Caco-2 (cell line): ENCODE results near the gene MAPRE2. TPM values are rescaled to one million over a fixed set of nuclear protein-coding genes. Genes with fewer than 3 reads are reported as not detected.

Experiments used
- BruUV-seq: library from RNA; stranded (reverse); fragments of 400-500 nt; replicated peaks from 2 replicates; lab custom pipeline; 2021; lab: Mats Ljungman, UMichigan
- CTCF ChIA-PET: fragments of 300-600 bp; sonication (Branson Sonifier 250); formaldehyde crosslinking; loops from one replicate; lab custom pipeline; 2022; ENCODE audit warnings: antibody characterized with exemption; lab: Charles Lee
- POLR2A ChIA-PET: fragments of 300-600 bp; sonication (Branson Sonifier 250); formaldehyde crosslinking; loops from one replicate; lab custom pipeline; 2022; ENCODE audit warnings: antibody characterized with exemption; lab: Charles Lee
- DNase-seq, 2 experiments: peaks; one replicate each; pipeline versions ENCODE4 v3.0.0 to v3.0.0-alpha.2; 2020 to 2022
- H3K27me3 ChIP-seq: replicated peaks from 2 replicates; pipeline ENCODE4 v1.6.0; 2011; ENCODE audit warnings: low read length; ENCODE audit not compliant: control insufficient read depth, insufficient read depth
- H3K36me3 ChIP-seq: 2 replicates; pipeline ENCODE4 v1.5.1; 2011; ENCODE audit warnings: low read length; ENCODE audit not compliant: control insufficient read depth, insufficient read depth
- H3K4me1 ChIP-seq: fragments of 250-450 bp; sonication (Bioruptor Pico); 2 replicates; pipeline ENCODE4 v1.5.1; 2020; ENCODE audit warnings: mild to moderate bottlenecking
- H3K4me3 ChIP-seq: 2 replicates; pipeline ENCODE4 v1.5.1; 2011; ENCODE audit warnings: low read depth, mild to moderate bottlenecking, control low read depth, low read length
- H3K9me3 ChIP-seq: fragments of 250-450 bp; sonication (Bioruptor Pico); 2 replicates; pipeline ENCODE4 v1.5.1; 2020; ENCODE audit warnings: mild to moderate bottlenecking, moderate library complexity
- H3K27ac Mint-ChIP-seq: one replicate; pipeline ENCODE4 v1.8.0; 2022; ENCODE audit warnings: mixed read lengths; ENCODE audit not compliant: unreplicated experiment
- H3K27me3 Mint-ChIP-seq: one replicate; pipeline ENCODE4 v1.8.0; 2022; ENCODE audit warnings: mixed read lengths; ENCODE audit not compliant: insufficient read depth, unreplicated experiment
- H3K36me3 Mint-ChIP-seq: one replicate; pipeline ENCODE4 v1.8.0; 2022; ENCODE audit warnings: mild to moderate bottlenecking, mixed read lengths; ENCODE audit not compliant: insufficient read depth, unreplicated experiment
- H3K4me1 Mint-ChIP-seq: one replicate; pipeline ENCODE4 v1.8.0; 2022; ENCODE audit warnings: low read depth, mixed read lengths; ENCODE audit not compliant: unreplicated experiment
- H3K4me3 Mint-ChIP-seq: one replicate; pipeline ENCODE4 v1.8.0; 2022; ENCODE audit warnings: mild to moderate bottlenecking, moderate library complexity, mixed read lengths; ENCODE audit not compliant: unreplicated experiment
- H3K9me3 Mint-ChIP-seq: one replicate; pipeline ENCODE4 v1.8.0; 2022; ENCODE audit warnings: mixed read lengths; ENCODE audit not compliant: unreplicated experiment
- CTCF ChIP-seq, 2 experiments: fragments of 200-600 bp in 1 of 2; IDR thresholded peaks; 1 replicate in 1 of 2; 2 replicates in 1 of 2; pipeline versions ENCODE4 v1.5.1 to v1.8.0; 2011 to 2022; ENCODE audit warnings: antibody characterized with exemption in 1 of 2, control low read depth in 1 of 2, inconsistent platforms in 1 of 2, low read depth in 1 of 2, low read length in 1 of 2, mild to moderate bottlenecking in 1 of 2, moderate library complexity in 1 of 2; ENCODE audit not compliant: insufficient read depth in 1 of 2, severe bottlenecking in 1 of 2, unreplicated experiment in 1 of 2
- intact Hi-C: fragments of 100-400 bp; cut with micrococcal nuclease; formaldehyde crosslinking; loops from one replicate; pipeline ENCODE4 v1.10.0; 2022; ENCODE audit not compliant: unreplicated experiment
- total RNA-seq: library from RNA; stranded (reverse); gene quantifications from 2 replicates; pipeline ENCODE4 v1.2.3, GENCODE V29; 2022

MAPRE2 gene
- total RNA-seq, 1 experiment from 2014 or later, result 9.3 TPM

GRCh38 chr18:35022426-35023001 is 18.7 kb upstream of the MAPRE2 start:
- intact Hi-C loops, result no loop called here
- Mint-ChIP-seq H3K27ac (no peak overlapping the region), H3K4me1 (peaks cover 8% of the 10 kb centered on the region), H3K27me3 (no peaks in the 10 kb centered on the region), H3K36me3 (no peaks in the 10 kb centered on the region), H3K9me3 (no peaks in the 10 kb centered on the region), H3K4me3 (no peak overlapping the region)
- H3K4me1 ChIP-seq, result no peaks in the 10 kb centered on the region
- no peaks in the 10 kb centered on the region for H3K36me3 ChIP-seq
- DNase-seq, result no peak
- H3K9me3 ChIP-seq, result no peaks in the 10 kb centered on the region
- no peaks in the 10 kb centered on the region for H3K27me3 ChIP-seq
- no peak overlapping the region for H3K4me3 ChIP-seq
- BruUV-seq, result no TSS peak
- no peak for TF ChIP-seq CTCF (IDR thresholded peaks at IDR 0.05; ENCODE audit: insufficient read depth in 1 of 2, low read depth in 1 of 2, low read length in 1 of 2, severe bottlenecking in 1 of 2, unreplicated experiment in 1 of 2)
- ChIA-PET CTCF (no interaction called here), POLR2A (no interaction called here)

GRCh38 chr18:35024196-35024595 is 17.0 kb upstream of the MAPRE2 start:
- POLR2A ChIA-PET, result no interaction called here
- Mint-ChIP-seq H3K36me3 (no peaks in the 10 kb centered on the region), H3K4me1 (peaks cover 8% of the 10 kb centered on the region), H3K9me3 (no peaks in the 10 kb centered on the region), H3K4me3 (no peak overlapping the region), H3K27ac (no peak overlapping the region), H3K27me3 (no peaks in the 10 kb centered on the region)
- no peaks in the 10 kb centered on the region for H3K36me3 ChIP-seq
- no peak for DNase-seq
- CTCF ChIA-PET, result no interaction called here
- no TSS peak for BruUV-seq
- no peak for TF ChIP-seq CTCF (IDR thresholded peaks at IDR 0.05; ENCODE audit: insufficient read depth in 1 of 2, low read depth in 1 of 2, low read length in 1 of 2, severe bottlenecking in 1 of 2, unreplicated experiment in 1 of 2)
- no peak overlapping the region for H3K4me3 ChIP-seq
- no peaks in the 10 kb centered on the region for H3K9me3 ChIP-seq
- H3K4me1 ChIP-seq, result no peaks in the 10 kb centered on the region
- no peaks in the 10 kb centered on the region for H3K27me3 ChIP-seq
- intact Hi-C loops, result no loop called here

GRCh38 chr18:35024965-35025364 is 16.2 kb upstream of the MAPRE2 start:
- no peaks in the 10 kb centered on the region for H3K27me3 Mint-ChIP-seq
- H3K36me3 Mint-ChIP-seq, result no peaks in the 10 kb centered on the region
- H3K9me3 ChIP-seq, result no peaks in the 10 kb centered on the region
- H3K4me1 Mint-ChIP-seq, result peaks cover 10% of the 10 kb centered on the region
- no peaks in the 10 kb centered on the region for H3K27me3 ChIP-seq
- H3K36me3 ChIP-seq, result no peaks in the 10 kb centered on the region
- CTCF ChIA-PET, result no interaction called here
- no peak for DNase-seq
- no peak for TF ChIP-seq CTCF (IDR thresholded peaks at IDR 0.05; ENCODE audit: insufficient read depth in 1 of 2, low read depth in 1 of 2, low read length in 1 of 2, severe bottlenecking in 1 of 2, unreplicated experiment in 1 of 2)
- intact Hi-C loops, result no loop called here
- H3K9me3 Mint-ChIP-seq, result no peaks in the 10 kb centered on the region
- no peaks in the 10 kb centered on the region for H3K4me1 ChIP-seq
- BruUV-seq, result no TSS peak
- POLR2A ChIA-PET, result no interaction called here
- H3K4me3 Mint-ChIP-seq, result no peak overlapping the region
- no peak overlapping the region for H3K4me3 ChIP-seq
- H3K27ac Mint-ChIP-seq, result no peak overlapping the region
